Fibroblast of skin of right quadriceps (primary cell): ENCODE data around the gene SIVA1.
"Not testable (repeated sequence)": the region's sequence is repeated elsewhere in the genome, so short reads cannot be mapped to it uniquely, and the experiment has no call there.

Experiments used
- DNase-seq: peaks from one replicate; pipeline ENCODE4 v3.0.0-alpha.2; 2013

SIVA1 gene

GRCh38 chr14:104721505-104722431 is 31.2 kb upstream of the SIVA1 start:
- DNase-seq = no peak

DNA sequence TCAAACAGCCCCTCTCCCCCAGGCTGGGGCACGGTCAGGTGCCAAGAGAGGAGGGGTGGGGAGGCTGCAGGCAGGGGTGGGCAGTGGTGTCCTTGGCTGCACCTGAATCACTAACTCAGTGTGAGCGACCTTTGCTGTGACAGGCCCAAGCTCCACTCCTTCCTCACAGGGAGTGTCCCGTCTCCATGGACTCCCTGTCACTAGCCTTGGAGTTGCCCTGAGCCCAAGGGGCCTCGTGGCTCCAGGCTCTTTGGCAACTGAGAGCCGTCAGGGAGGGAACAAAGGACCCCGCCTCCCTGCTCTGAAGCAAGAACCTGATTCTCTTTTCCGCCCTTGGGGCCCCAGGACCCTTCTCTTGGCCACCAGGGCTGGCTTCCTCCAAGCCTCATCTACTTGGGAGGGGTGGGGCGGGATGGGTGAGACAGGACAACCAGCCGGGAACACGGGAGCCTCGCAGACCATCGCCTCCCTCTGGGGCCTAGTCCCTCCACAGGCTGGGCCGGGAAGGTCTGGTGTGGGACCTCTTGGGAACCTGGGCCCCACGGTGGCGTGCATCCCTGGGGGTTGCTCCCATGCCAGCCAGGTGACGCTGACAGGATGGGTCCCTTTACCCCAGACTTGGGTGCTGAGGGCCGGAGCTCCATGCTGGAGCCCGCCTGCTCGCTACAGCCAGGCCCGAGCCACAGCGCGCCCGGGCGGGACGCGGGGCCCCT is 29.9 kb upstream of the SIVA1 start:
- no peak for DNase-seq

- peak; percentile 21 for DNase-seq
Measured at GRCh38 chr14:104723651-104724406, 29.1 kb upstream of the SIVA1 start, which contains the start of gene ADSS1. Gene ADSS1 (plus strand): TSS chr14:104724229. CDS start chr14:104724271, 42 bp downstream.

DNA sequence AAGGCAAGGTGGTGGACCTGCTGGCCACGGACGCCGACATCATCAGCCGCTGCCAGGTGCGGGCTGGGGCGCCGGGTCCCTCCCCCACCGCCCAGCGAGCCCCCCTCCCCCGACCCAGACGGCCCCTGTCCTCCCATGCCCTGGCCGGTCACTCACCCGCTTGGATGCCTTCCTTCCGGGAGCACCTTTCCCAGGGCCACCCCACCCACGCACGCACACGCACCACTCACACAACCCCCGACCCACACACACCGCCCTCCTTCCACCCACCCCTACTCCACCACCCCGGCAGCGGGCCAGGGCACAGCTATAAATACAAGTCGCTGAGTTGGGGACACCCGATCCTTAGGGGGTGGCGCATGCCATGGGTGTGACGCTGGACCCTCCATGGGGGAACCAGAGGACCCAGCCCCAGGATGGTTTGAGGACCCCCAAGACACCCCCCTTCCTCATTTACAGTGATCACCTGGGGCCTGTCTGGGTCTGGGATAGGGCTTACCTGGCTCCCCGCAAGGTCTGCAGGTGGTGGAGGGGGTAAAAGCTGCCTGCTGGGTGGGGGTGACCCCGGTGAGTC is 28.5 kb upstream of the SIVA1 start:
- no peak for DNase-seq

- peak; percentile 41 for DNase-seq
Measured at GRCh38 chr14:104724981-104725771, 27.8 kb upstream of the SIVA1 start.

DNA sequence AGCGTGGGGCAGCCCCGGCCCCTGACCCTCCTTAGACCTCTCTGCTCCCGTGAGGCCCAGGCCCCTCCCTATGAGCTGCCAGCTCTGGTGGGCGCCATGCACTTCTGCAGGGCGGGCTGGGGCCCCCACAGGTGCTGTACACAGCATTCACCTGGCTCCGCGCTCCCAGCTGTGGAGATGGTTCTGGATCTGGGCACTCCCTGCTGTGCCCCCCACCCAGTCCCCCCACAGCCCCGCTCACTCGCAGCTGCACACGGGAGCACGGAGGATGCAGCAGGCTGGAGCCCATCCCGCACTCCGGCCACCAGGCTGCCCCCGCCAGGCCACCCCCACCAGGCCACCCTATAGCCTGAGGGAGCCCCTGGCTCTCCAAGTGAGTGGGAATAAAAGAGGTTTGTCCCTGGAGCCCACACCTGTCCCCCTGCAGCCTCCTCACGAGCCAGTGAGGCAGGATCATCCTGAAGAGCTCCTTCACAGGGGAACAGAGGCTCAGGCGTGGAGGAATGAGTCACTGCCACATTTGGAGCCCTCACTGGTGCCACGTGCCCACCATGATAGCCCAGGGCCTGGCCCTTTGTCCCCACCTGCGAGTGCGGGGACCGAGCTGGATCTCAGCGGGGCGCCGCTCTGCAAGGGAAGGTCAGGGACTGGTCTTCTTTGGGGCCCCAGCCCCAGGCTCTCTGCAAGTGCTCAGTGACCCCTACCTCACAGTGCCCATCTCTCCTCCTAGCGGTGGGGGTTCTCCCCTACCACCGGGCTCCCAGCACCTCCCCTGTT is 27.0 kb upstream of the SIVA1 start:
- no peak for DNase-seq

- no peak for DNase-seq
Measured at GRCh38 chr14:104726600-104727451, 26.1 kb upstream of the SIVA1 start.

DNA sequence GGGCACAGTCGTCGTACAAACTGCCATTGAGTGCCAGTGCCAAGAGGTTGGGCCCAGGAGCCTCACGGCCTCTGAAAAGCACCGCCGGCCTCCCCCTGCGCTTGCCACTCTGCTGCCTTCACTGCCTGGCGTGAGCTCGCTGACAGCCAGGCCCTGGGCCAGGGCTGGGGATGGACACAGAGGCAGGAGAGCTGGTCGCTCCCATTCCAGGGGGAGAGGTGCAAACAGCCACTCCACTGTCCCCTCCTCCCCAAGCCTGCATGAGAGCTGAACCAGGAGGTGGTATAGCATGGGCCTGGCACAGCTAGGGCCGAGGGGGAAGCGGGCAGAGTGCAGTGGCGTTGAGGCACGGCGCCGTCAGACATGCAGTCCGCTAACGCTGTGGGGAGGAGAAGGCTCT is 24.3 kb upstream of the SIVA1 start:
- no peak for DNase-seq

- DNase-seq = not testable (repeated sequence)
Measured at GRCh38 chr14:104729176-104729834, 23.6 kb upstream of the SIVA1 start.

DNA sequence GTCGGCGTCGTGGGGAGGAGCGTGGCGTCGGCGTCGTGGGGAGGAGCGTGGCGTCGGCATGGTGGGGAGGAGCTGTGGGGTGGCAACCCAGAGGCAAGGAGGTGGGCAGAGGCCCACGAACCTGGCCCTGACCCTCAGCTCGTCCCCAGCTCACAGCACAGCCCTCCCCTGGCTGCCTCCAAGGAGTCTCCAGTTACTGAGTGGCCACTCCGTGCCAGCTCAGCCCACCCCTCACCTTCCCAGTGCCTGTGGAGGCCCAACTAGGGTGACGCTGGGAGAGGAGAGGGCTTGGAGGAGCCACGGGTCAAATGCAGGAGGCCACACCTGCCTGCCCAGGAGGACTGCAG is 23.1 kb upstream of the SIVA1 start:
- DNase-seq = no peak

GRCh38 chr14:104730487-104730886 is 22.5 kb upstream of the SIVA1 start:
- no peak for DNase-seq

GRCh38 chr14:104731320-104732294 is 21.3 kb upstream of the SIVA1 start:
- no peak for DNase-seq

- DNase-seq = no peak
Measured at GRCh38 chr14:104732355-104732804, 20.6 kb upstream of the SIVA1 start.

GRCh38 chr14:104732931-104733681 is 19.8 kb upstream of the SIVA1 start:
- DNase-seq = no peak

- no peak for DNase-seq
Measured at GRCh38 chr14:104734051-104734587, 18.8 kb upstream of the SIVA1 start.

GRCh38 chr14:104734601-104734990 is 18.4 kb upstream of the SIVA1 start:
- no peak for DNase-seq
